Loucy (cell line): ENCODE measurements around the gene KLHL2.

ENCODE experiments used
- H2AFZ ChIP-seq: fragments of 200-600 bp; sonication (generic); 2 replicates; pipeline ENCODE4 v1.6.0; 2016; ENCODE audit warnings: antibody characterized with exemption, mild to moderate bottlenecking, low read length, moderate library complexity
- H3F3A ChIP-seq: fragments of 200-600 bp; 2 replicates; pipeline ENCODE4 v1.6.0; 2016; ENCODE audit warnings: antibody characterized with exemption, low read depth, mild to moderate bottlenecking
- H3K27me3 ChIP-seq: fragments of 200-600 bp; sonication (generic); 2 replicates; pipeline ENCODE4 v1.6.1; 2014; ENCODE audit warnings: low read length, mild to moderate bottlenecking; ENCODE audit not compliant: insufficient read depth, poor library complexity, severe bottlenecking
- H3K36me3 ChIP-seq: fragments of 200-600 bp; sonication (generic); 2 replicates; pipeline ENCODE4 v1.6.1; 2016; ENCODE audit warnings: low read length; ENCODE audit not compliant: insufficient read depth
- H3K4me1 ChIP-seq: fragments of 200-600 bp; sonication (generic); 2 replicates; pipeline ENCODE4 v1.5.1; 2014; ENCODE audit warnings: low read length, mild to moderate bottlenecking; ENCODE audit not compliant: insufficient read depth, poor library complexity, severe bottlenecking
- H3K4me2 ChIP-seq: fragments of 200-600 bp; sonication (generic); 2 replicates; pipeline ENCODE4 v1.6.0; 2014; ENCODE audit warnings: antibody characterized with exemption, low read length, low read depth, mild to moderate bottlenecking; ENCODE audit not compliant: poor library complexity, severe bottlenecking
- H3K4me3 ChIP-seq: fragments of 200-600 bp; sonication (generic); 2 replicates; pipeline ENCODE4 v1.5.1; 2014; ENCODE audit warnings: low read length, mild to moderate bottlenecking, mixed read lengths; ENCODE audit not compliant: poor library complexity, severe bottlenecking
- H3K79me2 ChIP-seq: fragments of 200-600 bp; sonication (generic); 2 replicates; pipeline ENCODE4 v1.6.1; 2014; ENCODE audit warnings: low read length; ENCODE audit not compliant: insufficient read depth
- H3K9ac ChIP-seq: fragments of 200-600 bp; sonication (generic); 2 replicates; pipeline ENCODE4 v1.6.0; 2014; ENCODE audit warnings: mild to moderate bottlenecking, low read depth, low read length, moderate library complexity; ENCODE audit not compliant: poor library complexity, severe bottlenecking
- H3K9me2 ChIP-seq: fragments of 200-600 bp; sonication (generic); replicated peaks from 2 replicates; pipeline ENCODE4 v1.6.1; 2016; ENCODE audit warnings: low read depth, low read length, mixed read lengths
- H3K9me3 ChIP-seq: fragments of 200-600 bp; sonication (generic); 2 replicates; pipeline ENCODE4 v1.6.1; 2014; ENCODE audit warnings: mild to moderate bottlenecking, antibody characterized with exemption, low read length, low read depth; ENCODE audit not compliant: insufficient read depth
- H4K20me1 ChIP-seq: fragments of 200-600 bp; sonication (generic); 2 replicates; pipeline ENCODE4 v1.6.0; 2014; ENCODE audit warnings: antibody characterized with exemption, low read length, mild to moderate bottlenecking; ENCODE audit not compliant: insufficient read depth, poor library complexity, severe bottlenecking
- EZH2phosphoT487 ChIP-seq: fragments of 200-600 bp; IDR thresholded peaks from 2 replicates; pipeline ENCODE4 v1.6.1; 2018; ENCODE audit warnings: antibody characterized with exemption, mild to moderate bottlenecking, moderate library complexity, borderline replicate concordance
- TF ChIP-seq, protein P1 (sequence below): fragments of 200-600 bp; sonication (generic); conservative IDR thresholded peaks from 2 replicates; pipeline ENCODE4 v1.5.1; 2014; ENCODE audit warnings: mild to moderate bottlenecking, antibody characterized with exemption, low read length

The KLHL2 gene

DNA sequence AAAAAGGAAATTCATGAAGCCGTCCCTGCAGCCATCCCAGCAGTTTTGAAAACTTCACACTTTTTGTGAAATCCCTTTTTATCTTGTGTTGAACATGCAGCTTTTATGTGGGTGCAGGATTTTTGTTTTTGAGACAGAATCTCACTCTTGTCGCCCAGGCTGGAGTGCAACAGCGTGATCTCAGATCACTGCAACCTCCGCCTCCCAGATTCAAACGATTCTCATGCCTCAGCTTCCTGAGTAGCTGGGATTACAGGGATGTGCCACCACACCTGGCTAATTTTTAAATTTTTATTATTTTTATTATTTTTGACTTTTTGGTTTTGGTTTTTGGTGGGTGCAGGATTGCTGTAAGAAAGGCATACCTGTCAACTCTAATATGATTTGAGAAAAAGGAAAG, 112.1 kb downstream of the KLHL2 start:
- Histone ChIP-seq H3K4me1 (no peaks in the 10 kb centered on the region), H4K20me1 (no peaks in the 10 kb centered on the region), H3K4me3 (no peak overlapping the region), H3K9ac (no peak overlapping the region), H3F3A (no peaks in the 10 kb centered on the region), H3K4me2 (no peak overlapping the region), H3K9me2 (no peaks in the 10 kb centered on the region), H3K36me3 (peaks cover 19% of the 10 kb centered on the region; the same call in 1 of the 2 replicates), H3K27me3 (no peaks in the 10 kb centered on the region), H3K9me3 (no peaks in the 10 kb centered on the region), H3K79me2 (no peaks in the 10 kb centered on the region), H2AFZ (no peak overlapping the region)
- TF ChIP-seq, protein P1, sequence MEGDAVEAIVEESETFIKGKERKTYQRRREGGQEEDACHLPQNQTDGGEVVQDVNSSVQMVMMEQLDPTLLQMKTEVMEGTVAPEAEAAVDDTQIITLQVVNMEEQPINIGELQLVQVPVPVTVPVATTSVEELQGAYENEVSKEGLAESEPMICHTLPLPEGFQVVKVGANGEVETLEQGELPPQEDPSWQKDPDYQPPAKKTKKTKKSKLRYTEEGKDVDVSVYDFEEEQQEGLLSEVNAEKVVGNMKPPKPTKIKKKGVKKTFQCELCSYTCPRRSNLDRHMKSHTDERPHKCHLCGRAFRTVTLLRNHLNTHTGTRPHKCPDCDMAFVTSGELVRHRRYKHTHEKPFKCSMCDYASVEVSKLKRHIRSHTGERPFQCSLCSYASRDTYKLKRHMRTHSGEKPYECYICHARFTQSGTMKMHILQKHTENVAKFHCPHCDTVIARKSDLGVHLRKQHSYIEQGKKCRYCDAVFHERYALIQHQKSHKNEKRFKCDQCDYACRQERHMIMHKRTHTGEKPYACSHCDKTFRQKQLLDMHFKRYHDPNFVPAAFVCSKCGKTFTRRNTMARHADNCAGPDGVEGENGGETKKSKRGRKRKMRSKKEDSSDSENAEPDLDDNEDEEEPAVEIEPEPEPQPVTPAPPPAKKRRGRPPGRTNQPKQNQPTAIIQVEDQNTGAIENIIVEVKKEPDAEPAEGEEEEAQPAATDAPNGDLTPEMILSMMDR, result no peak
- no peak for TF ChIP-seq EZH2phosphoT487

DNA sequence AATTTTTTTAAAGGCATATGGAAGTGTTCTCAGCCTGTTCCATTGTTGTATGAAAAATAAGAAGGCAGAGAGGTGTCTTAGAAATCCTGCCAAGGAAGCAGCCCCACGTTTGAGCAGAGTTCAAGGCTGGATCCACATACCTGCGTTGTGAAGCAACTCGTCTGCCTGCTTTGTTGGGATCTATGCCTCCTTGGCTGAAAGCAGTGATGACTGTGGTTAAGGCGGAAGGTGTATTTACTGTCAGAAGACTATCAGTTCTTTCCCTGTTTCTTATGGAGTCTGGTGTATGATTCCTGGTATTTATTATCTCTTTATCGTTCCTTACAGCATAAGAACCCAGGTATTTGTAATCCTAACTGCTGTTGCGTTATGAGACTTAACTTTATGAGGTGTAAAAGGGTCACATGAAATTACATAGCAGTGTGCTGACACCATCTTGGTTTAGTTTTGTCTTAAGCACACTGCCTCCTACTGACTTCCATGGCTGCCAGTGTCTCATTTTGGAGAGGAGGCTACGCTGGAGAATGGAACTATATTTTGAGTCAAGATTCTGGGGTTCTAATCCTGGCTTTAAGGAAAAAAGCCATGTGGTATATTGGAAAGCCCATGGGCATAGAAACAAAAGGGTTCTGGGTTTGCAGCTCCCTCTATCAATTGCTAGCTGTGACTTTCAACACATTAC, 117.0 kb downstream of the KLHL2 start:
- H3K4me1 ChIP-seq, result peaks cover 21% of the 10 kb centered on the region
- H3K27me3 ChIP-seq, result no peaks in the 10 kb centered on the region
- no peak overlapping the region for H3K4me2 ChIP-seq
- H3F3A ChIP-seq, result no peaks in the 10 kb centered on the region
- TF ChIP-seq, protein P1, result no peak
- TF ChIP-seq EZH2phosphoT487, result no peak
- no peak overlapping the region for H3K4me3 ChIP-seq
- no peak overlapping the region for H3K9ac ChIP-seq
- H3K79me2 ChIP-seq, result peaks cover 27% of the 10 kb centered on the region
- 0 out of 2 replicates have a peak, but pooled peaks cover 3% of the 10 kb centered on the region for H3K36me3 ChIP-seq
- H3K9me2 ChIP-seq, result no peaks in the 10 kb centered on the region
- peaks cover 18% of the 10 kb centered on the region for H4K20me1 ChIP-seq
- H3K9me3 ChIP-seq, result no peaks in the 10 kb centered on the region
- H2AFZ ChIP-seq, result no peak overlapping the region

DNA sequence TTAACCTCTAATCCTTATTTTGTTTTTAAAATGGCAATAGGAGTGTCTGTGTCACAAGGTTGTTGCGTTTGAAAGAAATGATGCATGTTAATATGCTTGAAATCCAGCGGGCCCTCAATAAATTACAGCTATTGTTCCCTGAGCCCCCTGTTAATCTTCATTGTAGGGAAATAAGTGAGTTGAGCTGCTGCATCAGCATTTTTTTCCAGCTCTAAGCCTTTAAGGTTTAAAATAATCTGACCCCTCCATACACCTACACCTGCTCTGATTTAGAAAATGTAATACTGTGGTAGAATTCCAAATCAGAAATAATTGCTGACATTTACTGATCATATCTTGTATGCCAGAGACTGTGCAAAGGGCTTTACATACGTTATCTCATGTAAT, 117.5 kb downstream of the KLHL2 start:
- TF ChIP-seq EZH2phosphoT487, result no peak
- TF ChIP-seq, protein P1, result no peak
- peaks cover 24% of the 10 kb centered on the region for H3K4me1 ChIP-seq
- no peaks in the 10 kb centered on the region for H3K27me3 ChIP-seq
- no peaks in the 10 kb centered on the region for H3K9me2 ChIP-seq
- H3K4me2 ChIP-seq, result no peak overlapping the region
- 0 out of 2 replicates have a peak, but pooled peaks cover 3% of the 10 kb centered on the region for H3K36me3 ChIP-seq
- no peak overlapping the region for H3K9ac ChIP-seq
- H3K9me3 ChIP-seq, result no peaks in the 10 kb centered on the region
- no peaks in the 10 kb centered on the region for H3F3A ChIP-seq
- peaks cover 22% of the 10 kb centered on the region for H4K20me1 ChIP-seq
- H3K4me3 ChIP-seq, result no peak overlapping the region
- H3K79me2 ChIP-seq, result peaks cover 33% of the 10 kb centered on the region
- H2AFZ ChIP-seq, result no peak overlapping the region
